ENCODE results near the gene MYH11.
"Not testable (repeated sequence)": the region's sequence is repeated elsewhere in the genome, so short reads cannot be mapped to it uniquely, and the experiment has no call there.

The MYH11 gene

DNA sequence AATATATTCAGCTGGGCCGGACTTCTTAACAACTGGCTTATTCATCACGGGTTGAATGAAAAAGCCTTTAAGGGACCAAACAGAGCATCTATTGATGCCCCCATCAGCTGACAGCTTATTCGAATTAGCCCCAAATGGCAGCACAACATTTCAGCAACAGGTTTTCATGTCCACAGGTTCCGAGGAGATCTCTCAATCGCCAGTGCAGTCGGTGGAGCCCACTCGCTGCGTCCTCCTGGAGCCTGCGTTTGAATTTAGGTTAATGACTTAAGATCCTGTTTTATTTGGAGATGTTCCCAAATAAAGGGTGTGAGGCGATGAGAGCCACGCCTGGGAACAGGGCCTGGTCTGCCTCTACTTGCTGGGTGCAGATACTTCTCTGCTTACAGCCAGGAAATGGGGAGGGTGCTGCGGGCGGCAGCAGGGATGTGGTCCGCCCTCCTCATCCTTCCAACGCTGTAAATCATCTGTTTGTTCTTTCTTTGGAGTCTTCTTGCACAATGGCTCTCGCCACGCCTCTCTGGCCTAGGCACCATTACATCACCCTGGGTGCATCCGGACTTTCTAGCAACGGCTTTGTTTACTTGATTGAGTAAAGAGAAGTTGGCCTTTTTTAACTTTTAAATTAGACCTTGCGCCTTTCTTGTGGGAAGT is 184.2 kb downstream of the MYH11 start:
- DNase-seq (ENCODE audit: low read depth) = peak; percentile 99
- no peak overlapping the region for H3K4me3 ChIP-seq (ENCODE audit: control insufficient read depth, low read depth, low read length)
- TF ChIP-seq, protein P1, sequence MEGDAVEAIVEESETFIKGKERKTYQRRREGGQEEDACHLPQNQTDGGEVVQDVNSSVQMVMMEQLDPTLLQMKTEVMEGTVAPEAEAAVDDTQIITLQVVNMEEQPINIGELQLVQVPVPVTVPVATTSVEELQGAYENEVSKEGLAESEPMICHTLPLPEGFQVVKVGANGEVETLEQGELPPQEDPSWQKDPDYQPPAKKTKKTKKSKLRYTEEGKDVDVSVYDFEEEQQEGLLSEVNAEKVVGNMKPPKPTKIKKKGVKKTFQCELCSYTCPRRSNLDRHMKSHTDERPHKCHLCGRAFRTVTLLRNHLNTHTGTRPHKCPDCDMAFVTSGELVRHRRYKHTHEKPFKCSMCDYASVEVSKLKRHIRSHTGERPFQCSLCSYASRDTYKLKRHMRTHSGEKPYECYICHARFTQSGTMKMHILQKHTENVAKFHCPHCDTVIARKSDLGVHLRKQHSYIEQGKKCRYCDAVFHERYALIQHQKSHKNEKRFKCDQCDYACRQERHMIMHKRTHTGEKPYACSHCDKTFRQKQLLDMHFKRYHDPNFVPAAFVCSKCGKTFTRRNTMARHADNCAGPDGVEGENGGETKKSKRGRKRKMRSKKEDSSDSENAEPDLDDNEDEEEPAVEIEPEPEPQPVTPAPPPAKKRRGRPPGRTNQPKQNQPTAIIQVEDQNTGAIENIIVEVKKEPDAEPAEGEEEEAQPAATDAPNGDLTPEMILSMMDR (conservative IDR thresholded peaks at IDR 0.05; ENCODE audit: control insufficient read depth, insufficient read depth, low read depth, low read length) = no peak

DNA sequence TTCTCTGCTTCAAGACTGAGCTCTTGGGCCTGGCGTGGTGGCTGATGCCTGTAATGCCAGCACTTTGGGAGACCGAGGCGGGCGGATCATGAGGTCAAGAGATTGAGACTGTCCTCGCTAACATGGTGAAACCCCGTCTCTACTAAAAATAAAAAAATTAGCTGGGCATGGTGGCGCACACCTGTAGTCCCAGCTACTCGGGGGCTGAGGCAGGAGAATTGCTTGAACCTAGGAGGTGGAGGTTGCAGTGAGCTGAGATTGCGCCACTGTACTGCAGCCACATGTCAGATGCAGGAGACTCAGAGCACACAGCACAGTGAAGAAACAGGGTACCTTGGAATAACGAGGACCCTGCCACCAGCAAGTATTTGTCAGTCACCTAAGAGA is 184.7 kb downstream of the MYH11 start:
- DNase-seq (ENCODE audit: low read depth); H3K4me3 ChIP-seq (ENCODE audit: control insufficient read depth, low read depth, low read length): not testable (repeated sequence)

DNA sequence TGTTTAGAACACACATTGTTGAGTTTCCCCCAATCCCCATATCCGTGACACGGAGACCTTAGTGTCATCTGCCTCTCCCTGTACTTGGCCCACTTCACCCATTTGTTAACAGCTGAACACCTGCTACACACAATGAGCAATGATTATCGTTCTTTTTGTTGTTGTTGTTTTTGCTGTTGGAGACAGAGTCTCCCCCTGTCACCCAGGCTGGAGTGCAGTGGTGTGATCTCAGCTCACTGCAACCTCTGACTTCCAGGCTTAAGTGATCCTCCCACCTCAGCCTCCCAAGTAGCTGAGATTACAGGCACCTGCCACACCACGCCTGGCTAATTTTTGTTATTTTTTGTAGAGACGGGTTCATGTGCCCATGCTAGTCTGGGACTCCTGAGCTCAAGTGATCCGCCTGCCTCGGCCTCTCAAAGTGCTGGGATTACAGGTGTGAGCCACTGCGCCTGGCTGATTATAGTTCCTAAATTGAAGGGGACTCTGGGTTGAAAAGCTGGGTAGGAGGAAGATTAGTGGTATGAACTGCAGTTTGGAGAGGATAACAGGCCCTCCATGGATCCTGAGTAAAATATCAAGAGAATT is 185.2 kb downstream of the MYH11 start:
- DNase-seq (ENCODE audit: low read depth) = no peak
- TF ChIP-seq, protein P1 (conservative IDR thresholded peaks at IDR 0.05; ENCODE audit: control insufficient read depth, insufficient read depth, low read depth, low read length) = no peak
- H3K4me3 ChIP-seq (ENCODE audit: control insufficient read depth, low read depth, low read length) = no peak overlapping the region

DNA sequence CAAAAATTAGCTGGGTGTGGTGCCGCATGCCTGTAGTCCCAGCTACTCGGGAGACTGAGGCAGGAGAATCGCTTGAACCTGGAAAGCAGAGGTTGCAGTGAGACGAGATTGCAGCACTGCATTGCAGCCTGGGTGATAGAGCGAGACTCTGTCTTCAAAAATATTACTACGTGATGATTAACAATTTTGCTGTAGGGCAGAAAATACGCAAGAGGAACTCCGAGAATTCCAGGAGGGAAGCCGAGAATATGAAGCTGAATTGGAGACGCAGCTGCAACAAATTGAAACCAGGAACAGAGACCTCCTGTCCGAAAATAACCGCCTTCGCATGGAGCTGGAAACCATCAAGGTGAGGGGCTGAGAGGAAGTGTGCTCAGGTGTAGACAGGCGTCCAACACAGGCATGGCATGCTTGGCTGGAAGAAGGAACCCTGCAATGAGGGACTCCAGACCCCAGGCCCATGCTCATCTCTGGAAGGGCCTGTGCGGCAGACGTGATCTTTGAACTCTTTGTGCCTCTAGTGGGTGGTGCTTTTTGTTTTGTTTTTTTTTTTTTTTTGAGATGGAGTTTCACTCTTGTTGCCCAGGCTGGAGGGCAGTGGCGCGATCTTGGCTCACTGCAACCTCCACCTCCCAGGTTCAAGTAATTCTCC is 189.6 kb downstream of the MYH11 start:
- TF ChIP-seq, protein P1 (conservative IDR thresholded peaks at IDR 0.05; ENCODE audit: control insufficient read depth, insufficient read depth, low read depth, low read length) = no peak
- no peak for DNase-seq (ENCODE audit: low read depth)
- H3K4me3 ChIP-seq (ENCODE audit: control insufficient read depth, low read depth, low read length) = no peak overlapping the region

DNA sequence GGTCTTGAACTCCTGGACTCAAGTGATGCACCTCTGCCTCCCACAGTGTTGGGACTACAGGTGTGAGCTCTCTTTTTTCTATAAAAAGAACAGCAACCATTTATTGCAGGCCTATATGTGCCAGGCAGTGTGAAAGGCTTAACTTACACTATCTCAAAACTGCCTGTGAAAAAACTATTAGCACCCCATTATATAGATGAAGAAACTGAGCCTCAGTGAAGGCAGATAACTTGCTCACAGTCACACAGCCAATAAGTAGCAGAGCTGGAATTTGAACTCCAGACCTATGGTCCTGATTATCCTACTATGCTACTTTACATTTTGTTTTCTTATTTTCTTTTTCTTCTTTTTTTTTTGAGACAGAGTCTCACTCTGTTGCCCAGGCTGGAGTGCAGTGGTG is 191.7 kb downstream of the MYH11 start:
- DNase-seq (ENCODE audit: low read depth) = no peak
- TF ChIP-seq, protein P1 (conservative IDR thresholded peaks at IDR 0.05; ENCODE audit: control insufficient read depth, insufficient read depth, low read depth, low read length) = no peak
- H3K4me3 ChIP-seq (ENCODE audit: control insufficient read depth, low read depth, low read length) = no peak overlapping the region

DNA sequence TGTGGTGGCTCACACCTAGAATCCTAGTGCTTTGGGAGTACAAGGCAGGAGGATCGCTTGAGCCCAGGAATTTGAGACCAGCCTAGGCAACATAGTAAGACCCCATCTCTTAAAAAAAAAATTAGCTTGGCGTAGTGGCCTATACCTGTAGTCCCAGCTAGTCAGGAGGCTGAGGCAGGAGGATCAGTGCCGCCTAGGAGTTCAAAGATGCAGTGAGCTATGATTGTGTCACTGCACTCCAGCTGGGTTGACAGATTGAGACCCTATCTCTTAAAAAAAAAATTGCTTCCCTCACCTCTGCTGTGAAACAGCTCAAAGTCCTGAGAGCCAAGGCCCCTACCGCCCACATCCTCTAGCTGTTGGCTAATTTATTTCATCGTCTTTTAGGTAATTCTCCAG is 196.6 kb downstream of the MYH11 start:
- no peak overlapping the region for H3K4me3 ChIP-seq (ENCODE audit: control insufficient read depth, low read depth, low read length)
- no peak for DNase-seq (ENCODE audit: low read depth)
- TF ChIP-seq, protein P1 (conservative IDR thresholded peaks at IDR 0.05; ENCODE audit: control insufficient read depth, insufficient read depth, low read depth, low read length) = no peak

DNA sequence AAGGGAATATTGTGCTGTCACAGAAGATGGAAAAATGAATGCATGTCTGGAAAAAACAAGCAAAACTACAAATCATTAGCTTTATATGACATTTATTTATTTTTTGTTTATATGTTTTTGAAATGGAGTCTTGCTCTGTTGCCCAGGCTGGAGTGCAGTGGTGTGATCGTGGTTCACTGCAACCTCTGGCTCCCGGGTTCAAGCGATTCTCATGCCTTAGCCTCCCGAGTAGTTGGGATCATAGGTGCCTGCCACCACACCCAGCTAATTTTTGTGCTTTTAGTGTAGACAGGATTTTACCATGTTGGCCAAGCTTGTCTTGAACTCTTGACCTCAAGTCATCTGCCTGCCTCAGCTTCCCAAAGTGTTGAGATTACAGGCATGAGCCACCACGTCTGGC is 198.3 kb downstream of the MYH11 start:
- no peak for DNase-seq (ENCODE audit: low read depth)
- TF ChIP-seq, protein P1 (conservative IDR thresholded peaks at IDR 0.05; ENCODE audit: control insufficient read depth, insufficient read depth, low read depth, low read length) = no peak
- H3K4me3 ChIP-seq (ENCODE audit: control insufficient read depth, low read depth, low read length) = no peak overlapping the region

All from fibroblast of mammary gland (primary cell).